Measurements from ENCODE around the gene FNIP2.

Gene FNIP2

GRCh38 chr4:158818560-158819140, 49.8 kb downstream of the FNIP2 start:
- no peak overlapping the region for H3K4me3 ChIP-seq
- no peak for TF ChIP-seq CTCF (IDR thresholded peaks at IDR 0.05)
- no peak overlapping the region for H3K27ac ChIP-seq
- DNase-seq (ENCODE audit: low spot score): no peak

GRCh38 chr4:158819942-158820786, 51.3 kb downstream of the FNIP2 start:
- no peak overlapping the region for H3K4me3 ChIP-seq
- H3K27ac ChIP-seq: peak overlapping the region; percentile 71 to 75
- DNase-seq (ENCODE audit: low spot score): no peak
- no peak for TF ChIP-seq CTCF (IDR thresholded peaks at IDR 0.05)

- peak overlapping the region; percentile 71 to 75 for H3K27ac ChIP-seq
- no peak for DNase-seq (ENCODE audit: low spot score)
Observed at GRCh38 chr4:158821228-158821971, 52.6 kb downstream of the FNIP2 start.

GRCh38 chr4:158822348-158822747, 53.5 kb downstream of the FNIP2 start:
- no peak overlapping the region for H3K4me3 ChIP-seq
- H3K27ac ChIP-seq: peak overlapping the region in 1 of 2 donors; percentile 71
- no peak for TF ChIP-seq CTCF (IDR thresholded peaks at IDR 0.05)
- no peak for DNase-seq (ENCODE audit: low spot score)

More at GRCh38 chr4:158821228-158821971, 52.6 kb downstream of the FNIP2 start:
- no peak for TF ChIP-seq CTCF (IDR thresholded peaks at IDR 0.05)
- H3K4me3 ChIP-seq: peak overlapping the region; percentile 20

GRCh38 chr4:158823461-158823873, 54.6 kb downstream of the FNIP2 start:
- no peak for TF ChIP-seq CTCF (IDR thresholded peaks at IDR 0.05)
- no peak overlapping the region for H3K4me3 ChIP-seq
- DNase-seq (ENCODE audit: low spot score): no peak
- H3K27ac ChIP-seq: peak overlapping the region; percentile 33 to 56

- TF ChIP-seq CTCF (IDR thresholded peaks at IDR 0.05): no peak
- Histone ChIP-seq H3K4me3 (peak overlapping the region; percentile 0), H3K27ac (peak overlapping the region; percentile 44 to 56)
- no peak for DNase-seq (ENCODE audit: low spot score)
Observed at GRCh38 chr4:158824425-158825274, 55.8 kb downstream of the FNIP2 start.
